Endothelial cell of umbilical vein (primary cell): ENCODE data around the gene RNU6-9. TPM values are rescaled to one million over a fixed set of nuclear protein-coding genes. Genes with fewer than 3 reads are reported as not detected.

Source experiments
- BruUV-seq: library from RNA; stranded (reverse); fragments of 400-500 nt; replicated peaks from 2 replicates; lab custom pipeline; 2021; lab: Mats Ljungman, UMichigan
- CTCF ChIA-PET: fragments of 300-600, 350-600 bp; sonication (Branson Sonifier 250); formaldehyde crosslinking; loops from one replicate; lab custom pipeline; 2021; ENCODE audit warnings: antibody characterized with exemption, inconsistent platforms; lab: Charles Lee
- POLR2A ChIA-PET: fragments of 300-600, 350-600 bp; sonication (Branson Sonifier 250); formaldehyde crosslinking; loops from one replicate; lab custom pipeline; 2021; ENCODE audit warnings: antibody characterized with exemption, inconsistent platforms; lab: Charles Lee
- DNase-seq: peaks from one replicate; pipeline ENCODE4 v3.0.0-alpha.2; 2011; ENCODE audit warnings: low read depth, low spot score
- FAIRE-seq: peaks from 2 replicates; lab custom pipeline; 2011; peaks lifted over from hg19 to GRCh38; lab: Jason Lieb, UNC
- H2AFZ ChIP-seq: 2 replicates; pipeline ENCODE4 v1.6.0; 2012; ENCODE audit warnings: low read depth, low read length, control low read depth, inconsistent platforms
- H3K27ac ChIP-seq: 2 replicates; pipeline ENCODE4 v1.5.1; 2011; ENCODE audit warnings: low read depth, mild to moderate bottlenecking, control low read depth, low read length, moderate library complexity; ENCODE audit not compliant: insufficient read depth
- H3K27me3 ChIP-seq, 2 experiments: 2 replicates each; pipeline versions ENCODE4 v1.6.0 to v1.6.1; 2011; ENCODE audit warnings: low read length in 2 of 2, mixed read lengths in 1 of 2; ENCODE audit not compliant: control insufficient read depth in 2 of 2, insufficient read depth in 2 of 2
- H3K36me3 ChIP-seq, 2 experiments: 2 replicates in 1 of 2; 3 replicates in 1 of 2; pipeline ENCODE4 v1.5.1; 2011; ENCODE audit warnings: low read length in 2 of 2, mild to moderate bottlenecking in 1 of 2, moderate library complexity in 1 of 2; ENCODE audit not compliant: control insufficient read depth in 2 of 2, insufficient read depth in 2 of 2; ENCODE audit errors: extremely low read depth in 1 of 2
- H3K4me1 ChIP-seq: 3 replicates; pipeline ENCODE4 v1.5.1; 2011; ENCODE audit warnings: mild to moderate bottlenecking, low read length; ENCODE audit not compliant: control insufficient read depth, insufficient read depth; ENCODE audit errors: extremely low read depth
- H3K4me2 ChIP-seq: 2 replicates; pipeline ENCODE4 v1.6.1; 2011; ENCODE audit warnings: low read length, control low read depth, mixed read lengths; ENCODE audit not compliant: insufficient read depth
- H3K4me3 ChIP-seq, 3 experiments: fragments of 200-600 bp in 1 of 3; sonication (generic), shearing (Covaris generic) in 1 of 3; replicated peaks in 1 of 3; 2 replicates each; pipeline ENCODE4 v1.5.1; 2011 to 2016; ENCODE audit warnings: control low read depth in 3 of 3, low read length in 3 of 3, mild to moderate bottlenecking in 2 of 3, inconsistent platforms in 1 of 3, low read depth in 1 of 3, moderate library complexity in 1 of 3; ENCODE audit not compliant: insufficient read depth in 1 of 3
- H3K79me2 ChIP-seq: 2 replicates; pipeline ENCODE4 v1.6.0; 2012; ENCODE audit warnings: low read length, inconsistent platforms; ENCODE audit not compliant: control insufficient read depth, insufficient read depth
- H3K9ac ChIP-seq: replicated peaks from 2 replicates; pipeline ENCODE3; 2011; ENCODE audit warnings: low read length, control low read depth; ENCODE audit not compliant: insufficient read depth; ENCODE audit errors: extremely low read depth
- H3K9me1 ChIP-seq: replicated peaks from 3 replicates; pipeline ENCODE4 v1.6.0; 2011; ENCODE audit warnings: mild to moderate bottlenecking, low read length; ENCODE audit not compliant: control insufficient read depth, insufficient read depth; ENCODE audit errors: extremely low read depth
- H3K9me3 ChIP-seq: replicated peaks from 2 replicates; pipeline ENCODE4 v1.5.1; 2012; ENCODE audit warnings: low read length, inconsistent platforms; ENCODE audit not compliant: control insufficient read depth, insufficient read depth
- H4K20me1 ChIP-seq: replicated peaks from 2 replicates; pipeline ENCODE3; 2011; ENCODE audit warnings: mild to moderate bottlenecking, low read length; ENCODE audit not compliant: control insufficient read depth, insufficient read depth; ENCODE audit errors: extremely low read depth
- EZH2 ChIP-seq: IDR thresholded peaks from 2 replicates; pipeline ENCODE4 v1.6.1; 2012; ENCODE audit warnings: borderline replicate concordance, low read depth, mild to moderate bottlenecking, moderate library complexity, low read length, inconsistent platforms; ENCODE audit not compliant: severe bottlenecking
- FOS ChIP-seq: IDR thresholded peaks from 2 replicates; pipeline ENCODE4 v1.6.1; 2011; ENCODE audit warnings: mild to moderate bottlenecking, low read length, moderate library complexity, borderline replicate concordance; ENCODE audit not compliant: insufficient read depth
- MAX ChIP-seq: IDR thresholded peaks from 2 replicates; pipeline ENCODE4 v1.6.1; 2011; ENCODE audit not compliant: insufficient read depth, insufficient read length
- MYC ChIP-seq: IDR thresholded peaks from one replicate; pipeline ENCODE4 v1.6.1; 2011; ENCODE audit warnings: mild to moderate bottlenecking, low read depth, low read length
- POLR2A ChIP-seq: IDR thresholded peaks from 2 replicates; pipeline ENCODE4 v1.6.1; 2012; ENCODE audit warnings: low read depth, mild to moderate bottlenecking, control low read depth, low read length
- dilution Hi-C: fragments of 300-500 bp; cut with MboI; formaldehyde crosslinking; loops from one replicate; pipeline ENCODE4 v1.15.0; 2019; ENCODE audit warnings: low sequenced_read_pairs; ENCODE audit not compliant: extremely low pct_ligation_motif_present
- intact Hi-C: fragments of 100-400 bp; cut with micrococcal nuclease; formaldehyde crosslinking; loops from one replicate; pipeline ENCODE4 v1.10.0; 2022
- polyA plus RNA-seq, 4 experiments: library from polyadenylated mRNA; depleted of rRNA in 3 of 4; stranded (reverse) in 3 of 4; unstranded in 1 of 4; fragments of >200 nt; gene quantifications; 2 replicates each; pipeline versions ENCODE4 v1.2.1 to v1.2.3, GENCODE V29; 2011 to 2012; ENCODE audit warnings: missing spikeins in 1 of 4
- total RNA-seq: library from RNA; stranded (reverse); gene quantifications from 2 replicates; pipeline ENCODE4 v1.2.3, GENCODE V29; 2021
- TF ChIP-seq, protein P1 (sequence below), 2 donors: IDR thresholded peaks; 1 replicate in 1 of 2; 2 replicates in 1 of 2; pipeline ENCODE4 v1.5.1; 2011; ENCODE audit warnings: low read length in 2 of 2, mild to moderate bottlenecking in 2 of 2, moderate library complexity in 2 of 2, control low read depth in 1 of 2, inconsistent platforms in 1 of 2, low read depth in 1 of 2; ENCODE audit not compliant: insufficient read depth in 1 of 2; ENCODE audit errors: extremely low read depth in 1 of 2

The RNU6-9 gene
- total and polyA plus RNA-seq, 2 donors (not counting 3 experiments of a cell fraction or from before 2014, with no cell fraction given): not detected

DNA sequence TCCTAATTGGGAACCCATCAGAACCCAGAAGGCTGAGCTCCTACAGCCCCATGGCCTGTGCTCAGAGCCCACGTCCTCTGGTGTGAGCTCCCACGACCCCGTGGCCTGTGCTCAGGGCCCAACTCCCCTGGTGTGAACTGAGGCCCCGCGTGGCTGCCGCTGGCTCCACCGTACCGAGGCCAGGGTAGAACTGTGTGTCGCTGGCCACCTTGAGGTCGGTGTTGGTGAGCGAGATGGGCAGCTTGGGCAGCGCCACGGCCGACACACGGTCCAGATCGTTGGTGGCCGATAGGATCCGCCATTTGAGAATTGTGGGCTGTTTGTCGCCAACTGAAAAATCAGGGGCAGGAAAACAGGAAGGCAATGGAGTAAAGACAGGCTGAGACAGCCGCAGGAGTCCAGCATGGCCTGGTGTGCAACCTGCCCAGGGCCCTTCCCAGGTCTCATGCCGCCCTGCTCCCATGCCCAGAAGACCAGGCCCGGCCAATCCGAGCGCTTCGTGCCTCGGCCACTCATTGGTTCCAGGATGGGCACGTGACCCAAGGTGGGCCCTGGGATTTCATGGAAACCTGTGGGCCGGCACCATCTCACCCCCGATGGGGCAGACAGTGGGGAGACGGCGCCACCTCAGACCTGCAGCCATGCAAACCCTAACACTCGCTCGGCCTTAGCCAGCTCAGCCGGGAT lies 11.8 kb upstream of the RNU6-9 start:
- Histone ChIP-seq H3K9me1 (no peaks in the 10 kb centered on the region), H3K9me3 (no peaks in the 10 kb centered on the region), H2AFZ (no peak overlapping the region), H3K4me2 (no peak overlapping the region), H4K20me1 (no peaks in the 10 kb centered on the region), H3K36me3 (peaks cover 3 to 40% of the 10 kb centered on the region in 2 experiments), H3K4me3 (no peak overlapping the region), H3K4me1 (no peaks in the 10 kb centered on the region), H3K27me3 (no peaks in the 10 kb centered on the region), H3K79me2 (no peaks in the 10 kb centered on the region), H3K27ac (no peak overlapping the region), H3K9ac (no peak overlapping the region)
- POLR2A ChIA-PET: no interaction called here
- dilution Hi-C loops (no loop called here), intact Hi-C loops (no loop called here)
- CTCF ChIA-PET: no interaction called here
- FAIRE-seq (no peak), DNase-seq (no peak)
- no TSS peak for BruUV-seq
- TF ChIP-seq EZH2 (no peak), FOS (no peak), POLR2A (no peak), MYC (no peak), MAX (no peak)
- TF ChIP-seq, protein P1, sequence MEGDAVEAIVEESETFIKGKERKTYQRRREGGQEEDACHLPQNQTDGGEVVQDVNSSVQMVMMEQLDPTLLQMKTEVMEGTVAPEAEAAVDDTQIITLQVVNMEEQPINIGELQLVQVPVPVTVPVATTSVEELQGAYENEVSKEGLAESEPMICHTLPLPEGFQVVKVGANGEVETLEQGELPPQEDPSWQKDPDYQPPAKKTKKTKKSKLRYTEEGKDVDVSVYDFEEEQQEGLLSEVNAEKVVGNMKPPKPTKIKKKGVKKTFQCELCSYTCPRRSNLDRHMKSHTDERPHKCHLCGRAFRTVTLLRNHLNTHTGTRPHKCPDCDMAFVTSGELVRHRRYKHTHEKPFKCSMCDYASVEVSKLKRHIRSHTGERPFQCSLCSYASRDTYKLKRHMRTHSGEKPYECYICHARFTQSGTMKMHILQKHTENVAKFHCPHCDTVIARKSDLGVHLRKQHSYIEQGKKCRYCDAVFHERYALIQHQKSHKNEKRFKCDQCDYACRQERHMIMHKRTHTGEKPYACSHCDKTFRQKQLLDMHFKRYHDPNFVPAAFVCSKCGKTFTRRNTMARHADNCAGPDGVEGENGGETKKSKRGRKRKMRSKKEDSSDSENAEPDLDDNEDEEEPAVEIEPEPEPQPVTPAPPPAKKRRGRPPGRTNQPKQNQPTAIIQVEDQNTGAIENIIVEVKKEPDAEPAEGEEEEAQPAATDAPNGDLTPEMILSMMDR (IDR thresholded peaks at IDR 0.05; ENCODE audit: extremely low read depth in 1 of 2, insufficient read depth in 1 of 2, low read depth in 1 of 2, low read length in 2 of 2): no peak
